Uterus (tissue), 4 donors: ENCODE results near the gene MINDY3. TPM values are rescaled to one million over a fixed set of nuclear protein-coding genes. Genes with fewer than 3 reads are reported as not detected.

Source experiments
- DNase-seq, 2 donors: peaks; one replicate each; pipeline ENCODE4 v3.0.0-alpha.2; 2019 to 2020
- H3K27ac ChIP-seq, 2 donors: fragments of 200-600 bp; sonication (generic); 1 replicate in 1 of 2; 2 replicates in 1 of 2; pipeline ENCODE4 v1.5.1; 2016 to 2018
- H3K27me3 ChIP-seq, 2 donors: fragments of 200-600 bp; sonication (generic); one replicate each; pipeline ENCODE4 v1.5.1; 2018 to 2019; ENCODE audit warnings: control low read depth in 1 of 2
- H3K36me3 ChIP-seq, 2 donors: fragments of 200-600 bp; sonication (generic); one replicate each; pipeline ENCODE4 v1.5.1; 2019; ENCODE audit warnings: control low read depth in 1 of 2
- H3K4me1 ChIP-seq, 2 donors: fragments of 200-600 bp; sonication (generic); one replicate each; pipeline ENCODE4 v1.5.1; 2018 to 2019; ENCODE audit warnings: control low read depth in 1 of 2
- H3K4me3 ChIP-seq, 2 donors: fragments of 200-600 bp; sonication (generic); 1 replicate in 1 of 2; 2 replicates in 1 of 2; pipeline ENCODE4 v1.5.1; 2018 to 2019; ENCODE audit warnings: mild to moderate bottlenecking in 1 of 2
- H3K9me3 ChIP-seq, 2 donors: fragments of 200-600 bp; sonication (generic); one replicate each; pipeline ENCODE4 v1.5.1; 2019; ENCODE audit warnings: control low read depth in 1 of 2
- POLR2A ChIP-seq, 2 donors: fragments of 450-650 bp; IDR thresholded peaks; one replicate each; pipeline ENCODE4 v1.6.1; 2016; ENCODE audit warnings: antibody characterized with exemption in 2 of 2, mild to moderate bottlenecking in 1 of 2, moderate library complexity in 1 of 2
- intact Hi-C: fragments of 100-400 bp; cut with DNase I; formaldehyde crosslinking; loops from one replicate; pipeline ENCODE4 v1.15.1; 2023; ENCODE audit warnings: low total_unique reads
- total RNA-seq, 4 donors: library from RNA; depleted of rRNA in 3 of 4; stranded (reverse); fragments of >200 nt in 3 of 4; gene quantifications; one replicate each; pipeline versions ENCODE4 v1.1.0 to v1.2.4, GENCODE V29; 2014 to 2023
- TF ChIP-seq, protein P1 (sequence below), 4 experiments: fragments of 200-600 bp in 2 of 4; fragments of 450-650 bp in 2 of 4; sonication (generic) in 2 of 4; IDR thresholded peaks; one replicate each; pipeline ENCODE4 v1.5.1; 2016 to 2019; ENCODE audit warnings: antibody characterized with exemption in 4 of 4, mild to moderate bottlenecking in 2 of 4, moderate library complexity in 1 of 4
- donor health status: DM: yes; HTN: yes; CAD: no.

The MINDY3 gene
- total RNA-seq, 4 donors from 2014 or later = 20.9 to 63.5 (median 51.7) TPM

DNA sequence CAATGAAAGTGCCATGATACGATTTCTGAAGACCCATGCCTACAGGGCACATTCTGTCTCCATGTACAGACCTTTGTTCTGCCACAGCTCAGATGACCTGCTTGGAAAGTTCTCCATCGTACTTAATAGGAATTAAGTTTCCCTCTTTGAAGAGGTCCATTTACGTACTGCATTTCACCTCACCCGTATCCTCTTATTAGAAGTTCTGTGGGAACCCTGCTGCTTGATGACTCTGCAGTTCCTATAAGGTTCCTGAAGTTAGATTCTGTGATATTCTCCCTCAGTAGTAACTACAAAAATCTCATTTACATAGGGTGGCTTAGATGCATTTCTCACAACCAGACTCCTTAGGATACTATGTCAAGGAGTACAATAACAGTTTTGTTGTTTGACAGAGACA, 50.9 kb downstream of the MINDY3 start:
- Histone ChIP-seq H3K36me3 (no peaks in the 10 kb centered on the region), H3K4me1 (no peaks in the 10 kb centered on the region), H3K27me3 (no peaks in the 10 kb centered on the region), H3K27ac (no peak overlapping the region), H3K9me3 (no peaks in the 10 kb centered on the region), H3K4me3 (no peak overlapping the region)
- intact Hi-C loops = no loop called here
- DNase-seq = no peak
- TF ChIP-seq POLR2A (IDR thresholded peaks at IDR 0.05) = no peak
- TF ChIP-seq, protein P1, sequence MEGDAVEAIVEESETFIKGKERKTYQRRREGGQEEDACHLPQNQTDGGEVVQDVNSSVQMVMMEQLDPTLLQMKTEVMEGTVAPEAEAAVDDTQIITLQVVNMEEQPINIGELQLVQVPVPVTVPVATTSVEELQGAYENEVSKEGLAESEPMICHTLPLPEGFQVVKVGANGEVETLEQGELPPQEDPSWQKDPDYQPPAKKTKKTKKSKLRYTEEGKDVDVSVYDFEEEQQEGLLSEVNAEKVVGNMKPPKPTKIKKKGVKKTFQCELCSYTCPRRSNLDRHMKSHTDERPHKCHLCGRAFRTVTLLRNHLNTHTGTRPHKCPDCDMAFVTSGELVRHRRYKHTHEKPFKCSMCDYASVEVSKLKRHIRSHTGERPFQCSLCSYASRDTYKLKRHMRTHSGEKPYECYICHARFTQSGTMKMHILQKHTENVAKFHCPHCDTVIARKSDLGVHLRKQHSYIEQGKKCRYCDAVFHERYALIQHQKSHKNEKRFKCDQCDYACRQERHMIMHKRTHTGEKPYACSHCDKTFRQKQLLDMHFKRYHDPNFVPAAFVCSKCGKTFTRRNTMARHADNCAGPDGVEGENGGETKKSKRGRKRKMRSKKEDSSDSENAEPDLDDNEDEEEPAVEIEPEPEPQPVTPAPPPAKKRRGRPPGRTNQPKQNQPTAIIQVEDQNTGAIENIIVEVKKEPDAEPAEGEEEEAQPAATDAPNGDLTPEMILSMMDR (IDR thresholded peaks at IDR 0.05) = no peak

DNA sequence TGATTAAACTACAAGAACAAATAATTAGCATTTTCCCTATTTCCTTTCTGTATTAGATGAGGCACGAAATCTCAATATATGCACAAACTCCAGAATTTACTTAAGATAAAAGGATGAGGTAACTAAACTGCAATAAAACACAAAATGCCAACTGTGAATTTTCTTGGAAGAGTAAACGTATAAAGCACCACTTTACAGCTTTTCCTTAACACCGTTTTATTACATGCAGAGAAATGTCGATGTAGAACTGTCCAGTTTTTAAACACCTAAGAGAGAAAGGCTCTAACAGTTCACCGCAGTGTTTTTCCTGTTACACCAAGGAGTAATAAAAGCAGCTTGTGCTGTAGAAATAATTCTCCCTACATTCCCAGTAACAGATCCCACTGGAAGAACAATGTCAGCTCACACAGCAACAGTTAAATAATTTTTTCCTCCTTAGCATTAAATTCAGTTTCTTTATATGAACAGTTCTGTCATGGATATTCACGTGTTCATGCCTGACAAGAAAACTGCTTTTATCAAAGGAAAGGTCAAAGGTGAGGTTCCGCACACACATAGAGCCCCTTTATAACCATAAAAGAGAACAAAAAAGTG, 52.0 kb downstream of the MINDY3 start:
- intact Hi-C loops = no loop called here
- no peaks in the 10 kb centered on the region for H3K36me3 ChIP-seq
- no peak for DNase-seq
- no peaks in the 10 kb centered on the region for H3K4me1 ChIP-seq
- no peak overlapping the region for H3K4me3 ChIP-seq
- H3K9me3 ChIP-seq = no peaks in the 10 kb centered on the region
- peak overlapping the region in 1 of 2 donors; percentile 48 for H3K27ac ChIP-seq
- TF ChIP-seq, protein P1 (IDR thresholded peaks at IDR 0.05) = no peak
- no peak for TF ChIP-seq POLR2A (IDR thresholded peaks at IDR 0.05)
- no peaks in the 10 kb centered on the region for H3K27me3 ChIP-seq

DNA sequence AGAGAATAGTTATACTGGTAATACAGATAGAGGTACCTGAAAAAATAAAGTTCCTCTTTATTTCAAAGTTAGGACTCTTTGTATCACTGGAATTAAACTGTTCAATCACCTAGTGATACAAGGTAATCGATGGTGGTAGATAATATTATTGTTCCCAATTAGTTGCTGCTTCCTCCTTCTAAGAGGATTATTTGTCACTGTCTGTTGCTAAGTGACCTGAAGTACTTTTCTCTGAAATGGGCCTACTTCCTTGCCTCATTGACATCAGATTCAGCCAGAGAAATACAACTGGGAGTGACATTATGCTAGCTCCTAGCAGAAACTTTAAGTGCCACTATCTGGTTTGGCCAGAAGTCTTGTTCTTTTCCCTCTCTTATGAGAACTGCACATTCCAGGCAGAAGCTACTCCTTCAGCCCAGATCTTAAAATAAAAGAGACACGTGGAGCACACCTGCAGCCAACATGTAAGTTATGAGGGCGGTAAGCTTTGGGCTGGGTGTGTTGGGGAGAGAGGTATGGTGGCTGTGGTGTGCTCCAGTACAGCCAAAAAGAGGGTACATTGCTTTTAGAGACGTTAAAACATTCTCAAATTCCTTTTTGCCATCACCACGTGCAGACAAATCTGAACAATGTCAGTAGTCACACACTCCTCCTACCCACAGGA, 54.8 kb downstream of the MINDY3 start:
- no peaks in the 10 kb centered on the region for H3K9me3 ChIP-seq
- H3K27ac ChIP-seq = no peak overlapping the region
- H3K4me1 ChIP-seq = no peaks in the 10 kb centered on the region
- intact Hi-C loops = no loop called here
- H3K4me3 ChIP-seq = no peak overlapping the region
- DNase-seq = no peak
- no peaks in the 10 kb centered on the region for H3K36me3 ChIP-seq
- H3K27me3 ChIP-seq = no peaks in the 10 kb centered on the region
- TF ChIP-seq, protein P1 (IDR thresholded peaks at IDR 0.05) = no peak
- TF ChIP-seq POLR2A (IDR thresholded peaks at IDR 0.05) = no peak

DNA sequence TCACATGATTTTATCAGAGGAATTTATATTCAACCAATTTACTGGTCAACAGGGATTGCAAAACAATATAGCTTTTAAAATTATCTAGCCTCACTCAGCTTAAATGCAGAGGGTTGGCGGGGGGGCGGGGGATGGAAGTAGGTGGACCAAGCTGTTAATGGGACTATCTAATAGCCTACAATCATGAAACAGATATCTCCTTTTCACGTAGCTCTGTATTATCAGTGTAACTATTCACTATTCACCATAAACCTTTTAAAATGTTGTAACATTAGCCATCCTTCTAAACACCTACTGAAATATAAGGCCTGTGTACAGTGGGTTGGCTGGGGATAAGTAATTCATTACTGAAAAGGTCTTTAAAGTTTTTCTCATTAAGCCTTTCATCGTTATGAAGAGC, 56.2 kb downstream of the MINDY3 start:
- Histone ChIP-seq H3K36me3 (no peaks in the 10 kb centered on the region), H3K9me3 (no peaks in the 10 kb centered on the region), H3K27ac (no peak overlapping the region), H3K4me3 (no peak overlapping the region), H3K27me3 (no peaks in the 10 kb centered on the region), H3K4me1 (no peaks in the 10 kb centered on the region)
- intact Hi-C loops = no loop called here
- no peak for DNase-seq
- TF ChIP-seq POLR2A (IDR thresholded peaks at IDR 0.05) = no peak
- TF ChIP-seq, protein P1 (IDR thresholded peaks at IDR 0.05) = no peak

DNA sequence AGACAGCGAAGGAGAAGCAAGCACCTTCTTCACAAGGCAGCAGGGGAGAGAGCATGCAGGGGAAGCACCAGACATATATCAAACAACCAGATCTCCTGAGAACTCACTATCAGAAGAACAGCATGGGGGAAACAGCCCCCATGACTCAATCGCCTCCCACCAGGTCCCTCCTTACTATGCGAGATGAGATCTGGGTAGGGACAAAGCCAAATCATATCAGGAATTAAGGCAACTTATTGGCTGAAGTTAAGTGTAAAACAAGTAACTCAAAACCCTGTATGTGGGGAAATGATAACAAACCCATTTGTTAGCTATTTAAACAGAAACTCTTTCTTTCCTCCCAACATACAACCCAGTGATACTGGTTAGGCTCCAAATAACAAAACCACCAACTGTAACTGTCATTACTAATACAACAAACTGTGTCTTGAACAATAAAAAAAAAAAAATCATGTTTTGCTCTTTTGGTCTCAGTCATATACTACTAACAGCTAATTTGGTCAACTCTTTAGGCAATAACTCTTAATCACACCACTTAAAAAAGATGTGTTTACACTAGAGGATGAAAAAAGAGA, 57.8 kb downstream of the MINDY3 start:
- DNase-seq = no peak
- TF ChIP-seq, protein P1 (IDR thresholded peaks at IDR 0.05) = no peak
- TF ChIP-seq POLR2A (IDR thresholded peaks at IDR 0.05) = no peak
- intact Hi-C loops = no loop called here
- Histone ChIP-seq H3K27me3 (no peaks in the 10 kb centered on the region), H3K4me1 (no peaks in the 10 kb centered on the region), H3K4me3 (no peak overlapping the region), H3K36me3 (no peaks in the 10 kb centered on the region), H3K27ac (no peak overlapping the region), H3K9me3 (no peaks in the 10 kb centered on the region)
